ENCODE results near the gene CAMK2B. TPM values are rescaled to one million over a fixed set of nuclear protein-coding genes. Genes with fewer than 3 reads are reported as not detected.

The CAMK2B gene
- total RNA-seq, 1 donor from 2014 or later = not detected

- TF ChIP-seq, protein P1, sequence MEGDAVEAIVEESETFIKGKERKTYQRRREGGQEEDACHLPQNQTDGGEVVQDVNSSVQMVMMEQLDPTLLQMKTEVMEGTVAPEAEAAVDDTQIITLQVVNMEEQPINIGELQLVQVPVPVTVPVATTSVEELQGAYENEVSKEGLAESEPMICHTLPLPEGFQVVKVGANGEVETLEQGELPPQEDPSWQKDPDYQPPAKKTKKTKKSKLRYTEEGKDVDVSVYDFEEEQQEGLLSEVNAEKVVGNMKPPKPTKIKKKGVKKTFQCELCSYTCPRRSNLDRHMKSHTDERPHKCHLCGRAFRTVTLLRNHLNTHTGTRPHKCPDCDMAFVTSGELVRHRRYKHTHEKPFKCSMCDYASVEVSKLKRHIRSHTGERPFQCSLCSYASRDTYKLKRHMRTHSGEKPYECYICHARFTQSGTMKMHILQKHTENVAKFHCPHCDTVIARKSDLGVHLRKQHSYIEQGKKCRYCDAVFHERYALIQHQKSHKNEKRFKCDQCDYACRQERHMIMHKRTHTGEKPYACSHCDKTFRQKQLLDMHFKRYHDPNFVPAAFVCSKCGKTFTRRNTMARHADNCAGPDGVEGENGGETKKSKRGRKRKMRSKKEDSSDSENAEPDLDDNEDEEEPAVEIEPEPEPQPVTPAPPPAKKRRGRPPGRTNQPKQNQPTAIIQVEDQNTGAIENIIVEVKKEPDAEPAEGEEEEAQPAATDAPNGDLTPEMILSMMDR (IDR thresholded peaks at IDR 0.05; ENCODE audit: insufficient read depth, low read length, severe bottlenecking) = no peak
- Histone ChIP-seq H3K4me3 (ENCODE audit: low read depth, low read length) (no peak overlapping the region), H3K36me3 (ENCODE audit: control insufficient read depth, insufficient read depth, low read length) (no peaks in the 10 kb centered on the region), H3K27me3 (ENCODE audit: control insufficient read depth, insufficient read depth, low read length) (peaks cover 1% of the 10 kb centered on the region)
- no peak for DNase-seq (ENCODE audit: low read depth)
- FAIRE-seq = no peak
These were observed 45.5 kb downstream of the CAMK2B start for GRCh38 chr7:44279731-44280505.

DNA sequence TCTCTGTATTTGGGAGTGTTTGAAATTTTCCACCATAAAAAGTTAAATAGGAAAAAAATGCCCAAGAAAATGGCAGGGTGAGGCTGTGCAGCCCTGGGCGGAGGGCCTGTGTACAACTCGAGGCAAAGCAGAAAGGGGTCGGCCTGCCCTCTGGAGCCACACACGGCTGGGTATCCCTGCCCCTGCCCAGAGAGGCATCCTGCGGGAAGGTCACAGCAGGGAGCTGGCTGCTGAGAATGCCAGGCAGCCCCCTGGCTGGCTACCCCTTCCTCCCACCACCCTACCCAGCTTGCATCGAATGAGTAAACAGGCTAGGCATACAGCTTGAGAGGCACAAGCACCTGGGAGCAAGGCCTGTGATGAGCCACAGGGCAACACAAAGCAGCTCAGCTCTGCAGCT, 46.1 kb downstream of the CAMK2B start:
- Histone ChIP-seq H3K4me3 (ENCODE audit: low read depth, low read length) (no peak overlapping the region), H3K27me3 (ENCODE audit: control insufficient read depth, insufficient read depth, low read length) (peaks cover 1% of the 10 kb centered on the region), H3K36me3 (ENCODE audit: control insufficient read depth, insufficient read depth, low read length) (no peaks in the 10 kb centered on the region)
- FAIRE-seq (no peak), DNase-seq (ENCODE audit: low read depth) (no peak)
- TF ChIP-seq, protein P1 (IDR thresholded peaks at IDR 0.05; ENCODE audit: insufficient read depth, low read length, severe bottlenecking) = no peak

DNA sequence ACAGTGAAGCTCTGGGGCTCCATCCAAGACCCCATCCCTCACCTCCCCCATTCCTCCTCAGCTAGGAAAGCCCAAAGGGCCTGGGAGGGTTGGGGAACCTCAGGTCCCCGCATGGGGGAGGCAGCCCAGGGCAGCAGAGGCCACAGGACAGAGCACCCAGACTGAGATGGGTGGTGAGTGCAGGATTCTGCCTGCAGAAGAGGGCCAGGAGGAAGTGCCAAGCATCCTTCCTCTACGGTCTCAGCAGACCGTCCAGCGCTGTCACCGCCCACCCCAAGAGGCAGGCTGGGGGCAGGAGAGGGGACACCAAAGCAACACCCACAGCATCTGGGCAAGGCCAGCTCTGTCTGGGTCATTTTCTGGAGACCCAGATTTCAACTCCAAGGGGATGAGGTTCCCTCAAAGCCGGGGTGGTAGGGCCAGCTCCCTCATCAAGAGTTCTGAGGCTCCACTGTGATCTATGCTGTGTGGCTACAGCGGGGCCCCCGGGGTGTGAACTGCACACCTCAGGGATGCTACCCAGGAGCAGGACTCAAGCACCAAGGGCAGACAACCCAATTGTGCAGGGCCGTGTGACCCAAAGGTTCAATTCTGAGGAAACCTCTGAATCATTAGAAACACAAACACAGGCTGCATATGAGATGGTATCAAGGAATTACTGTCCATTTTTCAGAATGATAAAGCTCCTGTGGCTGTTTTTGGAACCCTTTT, 46.8 kb downstream of the CAMK2B start:
- FAIRE-seq = no peak

DNA sequence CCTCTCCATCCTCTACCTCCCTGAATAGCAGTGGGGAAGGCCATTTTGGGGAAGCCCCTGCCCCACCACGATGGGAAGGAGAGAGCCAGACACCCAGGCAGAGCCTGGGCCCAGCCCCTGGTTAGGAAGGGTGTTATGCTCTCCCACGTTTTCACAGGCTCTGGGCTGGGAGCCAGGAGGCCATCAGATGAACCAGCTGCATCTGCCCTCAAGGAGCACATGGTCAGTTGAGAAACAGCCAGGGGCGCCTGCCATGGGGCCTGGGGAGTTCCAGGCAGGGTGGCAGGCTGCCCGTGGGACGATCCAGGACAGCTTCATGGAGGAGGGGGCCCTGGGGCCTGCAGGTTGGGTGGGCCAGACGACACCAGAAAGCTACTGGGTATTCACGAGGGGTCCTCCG, 47.5 kb downstream of the CAMK2B start:
- Histone ChIP-seq H3K36me3 (ENCODE audit: control insufficient read depth, insufficient read depth, low read length) (no peaks in the 10 kb centered on the region), H3K27me3 (ENCODE audit: control insufficient read depth, insufficient read depth, low read length) (peaks cover 5% of the 10 kb centered on the region), H3K4me3 (ENCODE audit: low read depth, low read length) (no peak overlapping the region)
- TF ChIP-seq, protein P1 (IDR thresholded peaks at IDR 0.05; ENCODE audit: insufficient read depth, low read length, severe bottlenecking) = no peak
- DNase-seq (ENCODE audit: low read depth) (no peak), FAIRE-seq (no peak)

More for the DNA sequence above, 46.8 kb downstream of the CAMK2B start:
- DNase-seq (ENCODE audit: low read depth) = no peak
- TF ChIP-seq, protein P1 (IDR thresholded peaks at IDR 0.05; ENCODE audit: insufficient read depth, low read length, severe bottlenecking) = no peak
- Histone ChIP-seq H3K36me3 (ENCODE audit: control insufficient read depth, insufficient read depth, low read length) (no peaks in the 10 kb centered on the region), H3K4me3 (ENCODE audit: low read depth, low read length) (no peak overlapping the region), H3K27me3 (ENCODE audit: control insufficient read depth, insufficient read depth, low read length) (peaks cover 5% of the 10 kb centered on the region)

GRCh38 chr7:44277391-44277790, 48.0 kb downstream of the CAMK2B start:
- Histone ChIP-seq H3K27me3 (ENCODE audit: control insufficient read depth, insufficient read depth, low read length) (peaks cover 5% of the 10 kb centered on the region), H3K36me3 (ENCODE audit: control insufficient read depth, insufficient read depth, low read length) (no peaks in the 10 kb centered on the region), H3K4me3 (ENCODE audit: low read depth, low read length) (no peak overlapping the region)
- TF ChIP-seq, protein P1 (IDR thresholded peaks at IDR 0.05; ENCODE audit: insufficient read depth, low read length, severe bottlenecking) = no peak
- DNase-seq (ENCODE audit: low read depth) = no peak
- no peak for FAIRE-seq
